LNCAP (cell line): ENCODE measurements around the gene ANKH.

ENCODE experiments used
- CTCF ChIP-seq: fragments of 450-650 bp; IDR thresholded peaks from 2 replicates; pipeline ENCODE4 v1.5.1; 2017; ENCODE audit warnings: mild to moderate bottlenecking

The ANKH gene

GRCh38 chr5:14813747-14814146 lies 57.8 kb downstream of the ANKH start:
- TF ChIP-seq CTCF, result no peak

GRCh38 chr5:14812166-14812565 lies 59.4 kb downstream of the ANKH start:
- no peak for TF ChIP-seq CTCF

DNA sequence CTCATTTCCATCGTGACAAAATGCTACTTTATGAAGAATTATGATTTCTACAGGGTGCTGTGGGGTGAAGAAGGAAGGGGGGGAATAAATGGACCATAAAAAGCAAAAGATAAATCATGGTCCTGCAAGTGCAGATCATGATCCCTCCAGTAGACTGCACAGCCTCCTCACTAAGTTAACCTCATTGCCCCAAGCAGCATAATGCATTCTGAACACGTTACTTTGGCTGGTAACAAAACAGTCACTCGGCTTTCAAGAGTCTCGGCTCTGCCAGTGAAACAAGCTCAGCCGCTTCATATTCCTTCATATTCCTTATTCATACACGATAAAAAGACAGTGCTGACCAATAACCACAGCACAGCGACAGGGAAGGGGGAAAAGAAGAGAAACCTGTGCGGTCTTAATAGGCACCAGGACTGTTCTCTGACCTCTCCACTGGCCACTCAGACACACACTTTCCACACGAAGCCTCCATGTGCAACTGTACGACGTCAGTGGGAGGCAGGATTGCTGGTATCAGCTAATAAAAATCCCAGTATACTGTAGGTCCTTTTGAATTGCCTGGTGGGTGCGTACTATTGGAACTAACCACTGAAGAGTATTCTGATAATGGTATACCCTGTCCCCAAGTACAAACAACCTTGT lies 60.5 kb downstream of the ANKH start:
- no peak for TF ChIP-seq CTCF

DNA sequence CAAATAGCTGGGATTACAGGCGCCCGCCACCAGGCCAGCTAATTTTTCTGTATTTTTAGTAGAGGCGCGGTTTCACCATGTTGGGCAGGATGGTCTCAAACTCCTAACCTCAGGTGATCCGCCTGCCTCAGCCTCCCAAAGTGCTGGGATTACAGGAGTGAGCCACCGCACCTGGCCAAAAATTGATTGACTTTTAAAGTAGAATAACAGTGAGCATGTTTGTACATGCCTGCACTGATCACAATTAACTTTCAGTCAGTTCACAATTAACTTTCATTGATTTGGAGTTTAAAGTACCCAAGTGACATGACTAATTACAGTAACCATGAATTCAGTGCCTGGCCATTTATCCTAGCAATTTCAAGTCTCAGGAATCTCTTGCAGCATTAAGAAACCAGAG lies 61.3 kb downstream of the ANKH start:
- no peak for TF ChIP-seq CTCF

- TF ChIP-seq CTCF, result no peak
Measured at GRCh38 chr5:14809369-14810155, 62.0 kb downstream of the ANKH start.

- no peak for TF ChIP-seq CTCF
Measured at GRCh38 chr5:14807471-14807870, 64.1 kb downstream of the ANKH start.

DNA sequence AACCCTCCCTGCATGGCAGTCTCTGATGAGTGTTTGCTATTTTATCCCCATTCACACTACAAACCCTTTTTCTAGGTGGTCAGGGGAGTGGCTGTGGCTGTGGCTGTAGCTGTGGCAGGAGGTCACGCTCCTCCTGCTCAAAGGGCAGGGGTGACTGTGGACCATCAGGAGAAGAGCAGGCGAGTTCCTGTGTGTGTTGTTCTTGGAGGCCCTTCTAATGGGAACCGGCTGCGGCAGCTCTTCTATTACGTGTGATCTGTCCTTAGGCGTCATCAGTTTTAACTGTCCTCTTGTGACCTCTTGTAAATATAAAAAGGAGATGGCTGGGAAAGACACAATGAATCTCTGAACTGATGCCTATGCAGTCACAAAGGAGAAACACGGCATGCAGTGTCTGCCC lies 65.1 kb downstream of the ANKH start:
- TF ChIP-seq CTCF, result no peak
